Adrenal gland (tissue), 5 donors: ENCODE data around the gene ST7.

Experiments
- POLR2A ChIP-seq, 2 donors: fragments of 450-650 bp; IDR thresholded peaks; one replicate each; pipeline ENCODE4 v1.6.1; 2017; ENCODE audit warnings: antibody characterized with exemption in 2 of 2, mild to moderate bottlenecking in 2 of 2, moderate library complexity in 1 of 2
- TF ChIP-seq, protein P1 (sequence below), 6 experiments: fragments of 450-650 bp in 4 of 6; fragments of 200-600 bp in 2 of 6; sonication (generic) in 1 of 6; IDR thresholded peaks; 1 replicate in 5 of 6; 2 replicates in 1 of 6; pipeline versions ENCODE4 v1.5.1 to v1.8.0; 2016 to 2021; ENCODE audit warnings: antibody characterized with exemption in 6 of 6, mild to moderate bottlenecking in 2 of 6, moderate library complexity in 1 of 6
- donor health status: DM: no; HTN: no; CAD: no.

DNA sequence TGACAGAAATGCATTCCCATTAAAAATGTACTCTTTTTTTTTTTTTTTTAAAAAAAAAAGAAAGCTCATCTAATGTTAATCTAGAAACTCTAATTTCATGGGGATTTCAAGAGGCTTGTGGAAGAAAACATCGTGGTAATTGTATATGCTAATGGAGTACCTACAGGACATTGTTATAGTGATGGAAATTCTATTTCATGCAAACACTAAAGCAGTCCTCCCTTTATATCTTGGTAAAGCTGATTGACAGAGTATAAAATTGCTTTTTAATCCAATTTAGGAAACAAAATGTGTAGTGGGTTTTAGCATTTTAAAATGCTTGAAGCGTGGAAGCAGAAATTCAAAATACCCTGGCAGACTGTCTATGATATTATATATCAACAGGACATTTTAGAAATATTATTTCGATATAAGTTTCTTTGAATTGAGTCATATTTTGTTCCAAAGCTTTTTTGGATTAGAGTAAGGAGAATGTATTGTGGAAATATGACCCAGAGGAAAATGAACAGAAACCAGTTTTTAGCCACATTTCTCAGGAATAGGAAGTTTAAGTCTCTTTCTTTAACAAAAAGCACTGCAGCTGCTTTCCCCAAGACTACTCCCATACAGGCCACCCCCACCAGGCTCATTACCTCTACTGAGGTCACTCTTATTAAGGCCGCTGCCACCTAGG is 247.6 kb downstream of the ST7 start:
- TF ChIP-seq, protein P1, sequence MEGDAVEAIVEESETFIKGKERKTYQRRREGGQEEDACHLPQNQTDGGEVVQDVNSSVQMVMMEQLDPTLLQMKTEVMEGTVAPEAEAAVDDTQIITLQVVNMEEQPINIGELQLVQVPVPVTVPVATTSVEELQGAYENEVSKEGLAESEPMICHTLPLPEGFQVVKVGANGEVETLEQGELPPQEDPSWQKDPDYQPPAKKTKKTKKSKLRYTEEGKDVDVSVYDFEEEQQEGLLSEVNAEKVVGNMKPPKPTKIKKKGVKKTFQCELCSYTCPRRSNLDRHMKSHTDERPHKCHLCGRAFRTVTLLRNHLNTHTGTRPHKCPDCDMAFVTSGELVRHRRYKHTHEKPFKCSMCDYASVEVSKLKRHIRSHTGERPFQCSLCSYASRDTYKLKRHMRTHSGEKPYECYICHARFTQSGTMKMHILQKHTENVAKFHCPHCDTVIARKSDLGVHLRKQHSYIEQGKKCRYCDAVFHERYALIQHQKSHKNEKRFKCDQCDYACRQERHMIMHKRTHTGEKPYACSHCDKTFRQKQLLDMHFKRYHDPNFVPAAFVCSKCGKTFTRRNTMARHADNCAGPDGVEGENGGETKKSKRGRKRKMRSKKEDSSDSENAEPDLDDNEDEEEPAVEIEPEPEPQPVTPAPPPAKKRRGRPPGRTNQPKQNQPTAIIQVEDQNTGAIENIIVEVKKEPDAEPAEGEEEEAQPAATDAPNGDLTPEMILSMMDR (IDR thresholded peaks at IDR 0.05): no peak
- no peak for TF ChIP-seq POLR2A (IDR thresholded peaks at IDR 0.05)
